HG03103 (cell line): ENCODE measurements around the gene WWP2.
"Not testable (repeated sequence)": the region's sequence is repeated elsewhere in the genome, so short reads cannot be mapped to it uniquely, and the experiment has no call there.

Experiments used
- ATAC-seq: cut with Tn5 transposase; IDR thresholded peaks from one replicate; pipeline ENCODE4 v1.9.1; 2021; ENCODE audit warnings: low read depth; ENCODE audit not compliant: unreplicated experiment

The WWP2 gene

DNA sequence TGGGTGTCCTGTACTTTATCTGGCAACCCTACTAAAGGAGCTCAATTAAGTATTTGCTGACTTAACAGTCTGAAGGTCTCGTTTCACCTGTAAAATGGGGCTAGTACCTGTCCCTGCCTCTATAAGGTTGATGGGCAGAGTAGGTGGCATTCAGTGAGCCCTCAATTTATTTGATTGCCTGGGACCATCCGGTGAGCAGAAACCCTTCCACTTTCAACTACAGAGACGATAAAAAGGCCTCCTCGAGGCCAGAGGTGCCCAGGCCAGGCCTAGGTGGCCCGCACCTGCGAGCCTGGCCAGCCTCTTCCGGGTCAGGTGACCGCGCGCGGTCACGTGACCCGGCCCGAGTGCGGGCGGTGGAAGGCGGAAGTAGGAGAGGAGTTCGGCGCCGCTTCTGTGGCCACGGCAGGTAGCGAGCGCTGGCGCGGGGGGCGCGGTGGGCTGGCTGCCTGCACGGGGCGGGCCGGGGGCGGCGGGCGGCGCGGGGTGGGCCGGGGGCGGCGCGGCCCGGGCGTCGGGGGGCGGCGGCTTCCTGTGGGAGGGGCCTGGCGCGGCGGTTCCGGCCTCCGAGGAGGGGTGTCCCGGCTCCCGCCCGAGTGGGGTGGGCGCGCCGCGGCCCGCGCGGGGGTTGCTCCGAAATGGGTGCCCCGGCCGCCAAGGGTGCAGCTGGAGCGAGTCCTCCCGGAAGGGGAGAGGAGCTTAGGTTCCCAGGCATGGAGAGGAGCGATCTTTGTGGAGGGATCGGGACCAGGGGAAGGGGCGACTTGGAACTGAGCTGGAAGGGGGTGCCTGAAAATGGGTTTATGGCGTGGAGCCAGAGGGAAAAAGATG lies at the start of gene WWP2:
Gene WWP2, plus strand, starts transcription at position 350 of the 831 bp plus-strand sequence. CDS start 24,679 bp downstream, outside the sequence.
- ATAC-seq, result peak; percentile 77

GRCh38 chr16:69712914-69713581 lies 49.1 kb upstream of the WWP2 start:
- ATAC-seq, result no peak

DNA sequence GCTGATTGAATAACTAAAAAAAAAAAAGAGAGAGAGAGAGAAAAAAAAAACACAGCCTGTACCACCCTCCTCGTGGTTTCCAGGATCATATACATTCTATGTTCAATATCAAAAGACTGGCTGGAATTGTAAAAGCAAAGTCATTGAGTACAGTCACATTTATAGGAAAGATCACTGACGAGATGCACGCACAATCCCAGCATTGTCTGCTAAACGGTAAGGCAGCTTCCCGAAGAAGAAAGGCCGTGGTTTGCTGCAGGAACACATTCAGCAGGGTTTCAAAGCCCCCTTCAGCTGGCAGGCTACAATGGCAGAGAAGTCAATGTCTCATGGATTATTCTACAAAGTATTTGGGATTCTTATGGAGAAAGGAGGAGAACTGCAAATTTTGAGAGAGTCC lies 45.1 kb upstream of the WWP2 start:
- no peak for ATAC-seq

GRCh38 chr16:69718111-69718764 lies 43.9 kb upstream of the WWP2 start:
- ATAC-seq, result no peak

GRCh38 chr16:69720822-69721430 lies 41.2 kb upstream of the WWP2 start:
- no peak for ATAC-seq

GRCh38 chr16:69721441-69721957 lies 40.6 kb upstream of the WWP2 start:
- no peak for ATAC-seq

GRCh38 chr16:69724414-69724873 lies 37.7 kb upstream of the WWP2 start:
- no peak for ATAC-seq

DNA sequence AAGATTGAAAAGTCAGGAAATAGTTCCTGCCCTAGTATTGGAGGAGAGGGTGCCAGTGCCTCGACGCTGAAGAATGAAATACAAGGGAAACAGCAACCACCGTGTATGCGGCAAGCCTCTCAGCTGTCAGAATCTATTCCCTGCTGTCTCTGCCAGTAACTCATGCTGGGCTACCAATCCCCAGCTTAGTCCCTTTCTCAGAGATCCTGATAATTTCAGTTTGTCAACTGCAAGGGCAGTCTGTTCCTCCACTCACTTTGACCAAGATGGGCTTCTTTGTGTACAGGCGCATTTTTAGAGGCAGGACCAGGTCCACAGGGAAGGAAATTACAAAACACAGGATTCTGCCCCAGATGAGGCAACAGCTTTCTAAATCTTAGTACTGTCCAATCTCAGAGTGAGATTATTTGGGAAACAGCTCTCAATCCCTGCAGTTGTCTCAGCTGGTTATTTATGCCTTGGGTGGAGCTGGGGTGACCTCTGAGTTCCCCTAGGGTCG lies 37.1 kb upstream of the WWP2 start:
- no peak for ATAC-seq

DNA sequence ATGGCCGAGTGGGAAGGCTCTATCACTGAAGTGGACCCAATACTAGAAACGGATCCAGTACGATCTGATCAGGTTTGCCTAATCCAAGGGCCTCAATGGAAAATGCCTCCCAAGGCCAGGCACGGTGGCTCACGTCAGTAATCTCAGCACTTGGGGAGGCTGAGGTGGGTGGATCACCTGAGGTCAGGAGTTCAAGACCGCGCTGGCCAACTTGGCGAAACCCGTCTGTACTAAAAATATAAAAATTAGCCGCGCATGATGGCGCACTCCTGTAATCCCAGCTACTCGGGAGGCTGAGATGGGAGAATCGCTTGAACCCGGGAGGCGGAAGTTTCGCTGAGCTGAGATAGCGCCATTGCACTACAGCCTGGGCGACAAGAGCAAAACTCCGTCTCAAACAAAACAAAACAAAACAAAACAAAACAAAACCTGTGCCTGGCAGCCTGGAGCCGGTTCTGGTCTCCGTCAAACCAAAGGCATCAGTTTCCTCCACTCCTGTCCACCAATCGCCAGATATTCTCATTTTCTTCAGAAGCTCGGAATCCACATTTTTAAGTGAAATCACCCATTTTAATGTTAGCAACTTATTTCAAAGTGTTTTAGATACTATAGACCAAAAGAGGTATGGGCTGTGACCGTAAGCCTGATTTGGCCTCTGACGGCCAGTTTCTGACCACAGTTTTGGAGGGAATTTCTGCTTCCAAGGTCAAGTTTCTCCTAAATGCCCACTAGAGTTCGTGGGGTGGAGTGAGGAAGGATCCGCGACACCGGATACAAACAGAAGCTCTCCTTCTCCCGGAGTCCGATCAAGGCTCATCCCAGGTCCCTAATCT lies 36.4 kb upstream of the WWP2 start:
- ATAC-seq, result no peak

GRCh38 chr16:69726313-69727060 lies 35.6 kb upstream of the WWP2 start, which contains the start of gene NQO1:
Gene NQO1 (minus strand): TSS chr16:69726560. CDS start chr16:69726439, 121 bp downstream.
- ATAC-seq, result peak; percentile 97

GRCh38 chr16:69727916-69728270 lies 34.2 kb upstream of the WWP2 start:
- ATAC-seq, result no peak

DNA sequence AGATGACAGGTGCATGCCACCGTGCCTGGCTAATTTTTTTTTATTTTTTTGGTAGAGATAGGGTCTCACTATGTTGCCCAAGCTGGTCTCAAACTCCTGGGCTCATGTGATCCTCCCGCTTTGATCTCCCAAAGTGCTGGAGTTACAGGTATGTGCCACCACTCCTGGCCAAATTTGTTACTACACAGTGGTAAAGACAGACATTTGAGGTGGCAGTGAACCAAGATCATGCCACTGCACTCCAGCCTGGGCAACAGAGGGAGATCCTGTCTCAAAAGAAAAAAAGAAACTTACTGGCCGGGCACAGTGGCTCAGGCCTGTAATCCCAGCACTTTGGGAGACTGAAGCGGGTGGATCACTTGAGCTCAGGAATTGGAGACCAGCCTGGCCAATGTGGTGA lies 33.1 kb upstream of the WWP2 start:
- not testable (repeated sequence) for ATAC-seq

DNA sequence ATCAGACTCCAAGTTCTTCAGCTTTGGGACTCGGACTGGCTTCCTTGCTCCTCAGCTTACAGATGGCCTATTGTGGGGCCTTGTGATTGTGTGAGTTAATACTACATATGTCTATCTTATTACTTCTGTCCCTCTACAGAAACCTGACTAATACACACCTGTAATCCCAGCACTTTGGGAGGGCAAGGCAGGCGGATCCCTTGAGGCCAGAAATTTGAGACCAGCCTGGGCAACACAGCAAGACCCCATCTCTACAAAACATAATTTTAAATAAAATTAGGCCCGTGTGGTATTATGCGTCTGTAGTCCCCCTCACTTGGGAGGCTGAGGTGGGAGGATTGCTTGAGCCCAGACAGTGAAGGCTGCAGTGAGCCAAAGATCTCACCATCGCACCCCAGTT lies 30.9 kb upstream of the WWP2 start:
- ATAC-seq, result not testable (repeated sequence)

GRCh38 chr16:69732101-69732500 lies 30.0 kb upstream of the WWP2 start:
- ATAC-seq, result no peak

GRCh38 chr16:69741519-69741918 lies 20.6 kb upstream of the WWP2 start:
- ATAC-seq, result no peak

DNA sequence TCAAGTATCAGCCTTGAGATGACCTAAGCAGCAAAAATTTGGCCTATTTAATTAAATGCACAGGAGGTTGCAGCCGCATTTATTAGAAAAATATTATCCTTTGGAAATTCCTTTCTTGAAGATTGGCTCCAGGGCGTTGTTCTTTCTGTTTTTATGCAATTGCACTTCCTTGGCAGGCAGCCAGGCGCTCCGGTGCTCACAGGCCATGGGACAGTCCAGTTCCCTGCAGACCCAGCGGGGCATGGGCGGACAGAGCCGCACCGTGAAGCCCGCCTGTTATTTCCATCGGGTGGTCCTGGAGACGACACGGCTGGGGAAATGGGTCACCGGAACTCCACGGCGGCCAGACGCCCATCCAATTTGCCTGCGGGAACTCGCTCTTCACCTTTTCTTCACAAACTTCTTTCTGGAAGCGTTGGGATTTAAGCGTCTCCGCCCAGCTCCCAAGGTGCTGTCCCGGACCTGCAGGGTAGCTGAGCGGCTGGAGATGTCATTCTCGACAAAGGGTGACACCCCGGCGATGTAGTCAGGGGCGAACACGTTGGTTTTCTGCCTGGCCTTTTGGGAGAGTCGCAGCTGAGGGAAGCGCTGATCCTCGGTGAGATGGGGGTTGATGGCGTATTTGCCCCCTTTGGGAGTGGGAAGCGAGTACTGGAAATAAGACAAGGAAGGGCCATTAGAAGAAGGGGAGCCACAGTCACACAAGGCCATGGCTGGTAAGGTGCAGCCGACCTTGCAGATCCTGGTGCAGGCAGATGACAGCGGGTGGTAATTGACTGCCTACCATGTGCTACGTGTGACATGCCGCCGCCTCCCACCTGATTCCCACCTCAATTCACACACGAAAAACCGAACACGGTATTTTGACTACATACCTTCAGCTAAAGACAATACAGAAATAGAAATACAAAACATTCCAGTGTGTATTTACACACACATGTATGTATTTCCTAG lies 19.9 kb upstream of the WWP2 start:
- ATAC-seq, result no peak

GRCh38 chr16:69744363-69745231 lies 17.5 kb upstream of the WWP2 start:
- no peak for ATAC-seq
